ENCODE results near the gene IQCE. TPM values are rescaled to one million over a fixed set of nuclear protein-coding genes. Genes with fewer than 3 reads are reported as not detected.

IQCE gene
- total RNA-seq, 4 donors from 2014 or later: 10.5 to 18.6 (median 12.8) TPM

DNA sequence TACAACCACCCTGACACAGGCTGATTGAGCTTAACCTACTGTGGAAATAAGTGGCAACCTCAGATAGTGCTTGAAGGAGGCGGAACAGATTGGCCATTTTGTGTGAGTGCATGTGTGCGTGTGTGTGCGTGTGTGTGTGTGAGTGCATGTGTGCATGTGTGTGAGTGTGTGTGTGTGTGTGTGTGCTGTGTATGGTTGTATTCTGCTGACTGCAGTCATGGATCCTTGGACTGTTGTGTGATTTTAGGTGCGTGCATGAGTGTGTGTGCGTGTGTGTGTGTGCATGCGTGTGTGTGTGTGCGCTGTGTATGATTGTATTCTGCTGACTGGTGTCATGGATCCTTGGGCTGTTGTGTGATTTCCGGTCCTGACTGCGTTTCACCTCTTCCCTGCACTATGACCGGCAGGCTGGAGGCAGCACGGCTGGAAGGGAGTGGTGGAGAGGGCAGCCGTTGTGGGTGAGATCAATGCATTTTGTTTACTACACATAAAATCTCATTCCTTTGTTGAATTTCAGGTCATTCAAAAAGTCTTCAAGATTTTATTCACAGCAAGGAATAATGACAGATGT, 6.3 kb downstream of the IQCE start:
- H3K4me3 ChIP-seq (ENCODE audit: low read depth, poor library complexity, severe bottlenecking): no peak overlapping the region
- 92 to 93% methylated on average over 12 of the region's 12 CpGs for WGBS, 2 donors
- no peak for DNase-seq (ENCODE audit: low spot score in 2 of 2)
- intact Hi-C loops (cut with DNase I; ENCODE audit: low total_unique reads): no loop called here
- TF ChIP-seq, protein P1, sequence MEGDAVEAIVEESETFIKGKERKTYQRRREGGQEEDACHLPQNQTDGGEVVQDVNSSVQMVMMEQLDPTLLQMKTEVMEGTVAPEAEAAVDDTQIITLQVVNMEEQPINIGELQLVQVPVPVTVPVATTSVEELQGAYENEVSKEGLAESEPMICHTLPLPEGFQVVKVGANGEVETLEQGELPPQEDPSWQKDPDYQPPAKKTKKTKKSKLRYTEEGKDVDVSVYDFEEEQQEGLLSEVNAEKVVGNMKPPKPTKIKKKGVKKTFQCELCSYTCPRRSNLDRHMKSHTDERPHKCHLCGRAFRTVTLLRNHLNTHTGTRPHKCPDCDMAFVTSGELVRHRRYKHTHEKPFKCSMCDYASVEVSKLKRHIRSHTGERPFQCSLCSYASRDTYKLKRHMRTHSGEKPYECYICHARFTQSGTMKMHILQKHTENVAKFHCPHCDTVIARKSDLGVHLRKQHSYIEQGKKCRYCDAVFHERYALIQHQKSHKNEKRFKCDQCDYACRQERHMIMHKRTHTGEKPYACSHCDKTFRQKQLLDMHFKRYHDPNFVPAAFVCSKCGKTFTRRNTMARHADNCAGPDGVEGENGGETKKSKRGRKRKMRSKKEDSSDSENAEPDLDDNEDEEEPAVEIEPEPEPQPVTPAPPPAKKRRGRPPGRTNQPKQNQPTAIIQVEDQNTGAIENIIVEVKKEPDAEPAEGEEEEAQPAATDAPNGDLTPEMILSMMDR (IDR thresholded peaks at IDR 0.05): no peak
- TF ChIP-seq POLR2A (IDR thresholded peaks at IDR 0.05): no peak

DNA sequence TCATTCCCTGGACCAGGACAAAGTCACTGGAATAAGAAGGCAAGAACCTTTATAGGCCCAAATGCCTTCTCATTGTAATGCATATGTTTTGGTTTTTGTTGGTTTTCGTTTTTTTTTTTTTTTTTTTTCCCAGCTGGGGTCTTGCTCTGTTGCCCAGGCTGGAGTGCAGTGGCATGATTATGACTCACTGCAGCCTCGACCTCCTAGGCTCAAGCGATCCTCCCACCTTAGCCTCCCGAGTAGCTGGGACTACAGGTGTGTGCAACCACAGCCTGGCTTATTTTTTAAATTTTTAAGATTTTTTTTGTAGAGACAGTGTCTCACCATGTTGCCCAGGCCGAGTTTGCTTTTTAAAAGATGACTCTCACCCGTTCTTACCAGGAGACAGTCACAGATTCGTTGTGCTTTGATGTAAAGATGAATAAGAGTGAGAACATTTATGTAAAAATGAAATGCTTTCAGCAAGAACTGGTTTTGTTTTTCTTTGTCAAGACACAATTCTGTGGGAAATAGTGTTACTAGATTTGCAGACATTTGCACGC, 7.6 kb downstream of the IQCE start:
- WGBS, 2 donors: 82 to 86% methylated on average over 8 of the region's 8 CpGs
- H3K4me3 ChIP-seq (ENCODE audit: low read depth, poor library complexity, severe bottlenecking): no peak overlapping the region
- intact Hi-C loops (cut with DNase I; ENCODE audit: low total_unique reads): no loop called here
- DNase-seq (ENCODE audit: low spot score in 2 of 2): no peak
- TF ChIP-seq, protein P1 (IDR thresholded peaks at IDR 0.05): no peak
- TF ChIP-seq POLR2A (IDR thresholded peaks at IDR 0.05): no peak

DNA sequence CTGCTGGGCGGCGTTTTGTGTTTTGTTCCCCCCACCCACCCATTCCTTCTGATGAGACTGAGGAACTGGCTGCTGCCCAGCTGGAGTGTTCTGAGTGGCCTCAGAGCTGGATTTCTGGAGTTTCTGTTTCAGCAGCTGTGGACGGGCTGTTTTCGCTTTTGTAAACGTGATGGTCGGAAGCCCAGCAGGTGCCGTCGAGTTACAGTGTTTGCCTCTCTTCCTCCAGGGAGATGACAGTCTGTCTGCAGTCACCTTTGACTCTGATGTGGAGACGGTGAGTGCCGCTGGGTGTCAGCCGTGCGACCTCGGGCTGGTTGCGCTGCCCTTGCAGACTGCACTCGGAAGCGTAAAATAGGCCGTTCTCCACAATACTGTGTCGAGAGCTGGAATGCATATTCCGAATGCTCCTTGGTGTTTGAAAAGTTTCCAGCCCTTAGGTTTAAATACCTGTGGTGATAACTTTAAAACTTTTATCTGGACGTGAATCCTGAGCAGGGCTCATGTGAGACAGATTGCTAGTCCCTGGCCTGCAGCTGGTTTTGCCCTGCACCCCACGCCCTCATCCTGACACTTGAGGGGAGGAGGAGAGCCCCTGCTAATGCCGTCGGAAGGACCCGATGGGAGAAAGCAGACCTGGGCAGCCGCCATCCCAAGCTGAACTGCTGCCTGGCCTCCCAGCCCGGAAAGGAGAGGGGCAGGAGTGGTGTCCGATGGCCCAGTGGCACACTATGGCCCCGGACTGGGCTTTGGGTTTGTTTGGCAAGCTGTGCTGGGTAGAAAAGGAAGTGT, 8.3 kb downstream of the IQCE start:
- H3K4me3 ChIP-seq (ENCODE audit: low read depth, poor library complexity, severe bottlenecking): no peak overlapping the region
- DNase-seq (ENCODE audit: low spot score in 2 of 2): no peak
- intact Hi-C loops (cut with DNase I; ENCODE audit: low total_unique reads): no loop called here
- WGBS, 2 donors: 81 to 85% methylated on average over 28 of the region's 28 CpGs
- TF ChIP-seq, protein P1 (IDR thresholded peaks at IDR 0.05): no peak
- no peak for TF ChIP-seq POLR2A (IDR thresholded peaks at IDR 0.05)

DNA sequence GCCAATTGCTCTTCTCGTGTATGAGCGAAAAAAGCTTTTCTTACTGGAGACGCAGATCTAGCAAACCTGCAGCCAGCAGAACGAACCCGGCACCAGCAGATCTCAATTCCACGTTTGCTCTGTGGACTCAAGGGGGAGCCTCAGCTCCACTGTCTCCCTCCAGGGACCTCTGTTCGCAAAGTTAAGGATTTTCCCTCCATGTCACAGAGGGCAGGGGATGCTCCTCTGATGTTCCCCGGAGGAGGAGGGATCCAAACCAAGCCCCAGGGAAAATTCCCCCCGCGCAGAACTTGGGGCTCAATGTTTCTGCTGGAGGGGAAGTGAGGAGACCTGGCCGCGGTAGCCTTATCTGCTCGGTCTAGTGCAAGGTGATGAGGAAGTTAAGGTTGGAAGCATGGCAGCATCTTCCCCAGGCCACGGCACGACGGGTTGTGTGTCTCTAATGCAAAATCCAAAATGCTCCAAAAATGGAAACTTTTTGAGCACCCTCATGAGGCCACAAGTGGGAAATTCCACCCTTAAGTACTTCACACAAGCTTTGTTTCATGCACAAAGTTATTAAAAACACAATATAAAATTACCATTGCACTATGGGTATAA, 9.0 kb downstream of the IQCE start:
- TF ChIP-seq, protein P1 (IDR thresholded peaks at IDR 0.05): no peak
- TF ChIP-seq POLR2A (IDR thresholded peaks at IDR 0.05): no peak

DNA sequence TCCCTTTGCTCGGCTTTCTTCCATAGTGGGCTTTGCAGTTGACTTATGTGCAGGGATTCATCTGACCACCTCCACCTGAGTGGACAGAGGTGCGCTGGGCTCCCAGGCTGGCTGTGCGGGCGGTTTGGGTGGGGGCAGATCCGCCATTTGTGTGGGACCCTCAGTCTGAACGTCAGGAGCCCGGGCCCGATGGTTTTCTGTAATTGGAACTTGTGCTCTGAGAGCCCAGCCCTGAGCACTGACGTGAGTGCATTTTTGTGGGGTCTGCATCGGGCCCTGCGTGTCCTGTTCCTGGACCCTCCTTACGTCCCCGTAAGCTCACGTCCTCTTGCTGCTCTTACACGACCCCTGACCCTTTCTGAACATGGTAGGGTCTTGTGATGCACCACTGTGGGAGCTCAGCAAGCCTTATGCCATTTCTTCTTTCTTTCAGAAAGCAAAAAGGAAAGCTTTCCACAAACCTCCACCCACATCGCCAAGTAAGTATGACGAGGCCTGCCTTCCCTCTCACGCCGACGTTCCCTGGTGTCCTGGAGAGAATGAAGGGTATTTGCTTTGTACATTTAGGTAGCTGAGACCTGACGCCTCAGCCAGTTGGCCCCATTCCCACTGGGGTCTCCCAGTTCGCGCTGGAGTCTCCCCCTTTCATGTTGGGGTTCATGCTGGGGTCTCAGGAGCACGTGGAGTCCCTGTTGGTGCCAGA, 9.9 kb downstream of the IQCE start:
- WGBS, 2 donors: 97% methylated on average over 23 to 24 of the region's 24 CpGs
- no peak for TF ChIP-seq POLR2A (IDR thresholded peaks at IDR 0.05)
- TF ChIP-seq, protein P1 (IDR thresholded peaks at IDR 0.05): no peak
- intact Hi-C loops (cut with DNase I; ENCODE audit: low total_unique reads): no loop called here
- no peak for DNase-seq (ENCODE audit: low spot score in 2 of 2)
- no peak overlapping the region for H3K4me3 ChIP-seq (ENCODE audit: low read depth, poor library complexity, severe bottlenecking)

More for the DNA sequence above, 9.0 kb downstream of the IQCE start:
- WGBS, 2 donors: 58 to 64% methylated on average over 16 of the region's 16 CpGs
- DNase-seq (ENCODE audit: low spot score in 2 of 2): no peak
- intact Hi-C loops (cut with DNase I; ENCODE audit: low total_unique reads): no loop called here
- no peak overlapping the region for H3K4me3 ChIP-seq (ENCODE audit: low read depth, poor library complexity, severe bottlenecking)
